Medulla oblongata (tissue), 1 donor: ENCODE data around the gene PEX5L.

Experiments used
- DNase-seq: peaks from one replicate; pipeline ENCODE4 v3.0.0-alpha.2; 2015; ENCODE audit errors: extremely low spot score

Gene PEX5L

DNA sequence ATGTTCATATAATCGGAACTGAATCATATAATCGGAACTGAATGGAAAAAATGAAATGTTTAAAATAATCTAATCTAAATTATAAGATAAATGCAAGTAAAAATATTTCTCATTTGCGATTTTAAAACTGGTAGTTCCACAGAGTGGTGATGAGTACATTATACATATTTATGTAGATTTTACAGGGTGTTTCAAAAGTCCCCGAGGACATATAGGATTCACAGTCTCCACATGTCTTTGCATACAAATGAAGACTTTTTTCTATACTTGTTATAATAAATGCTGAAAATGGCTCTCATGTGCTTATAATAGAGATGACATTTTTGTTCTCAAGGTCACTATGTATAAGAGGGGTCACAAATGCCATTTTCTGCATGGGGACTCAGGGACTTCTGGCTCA, 139.5 kb downstream of the PEX5L start:
- DNase-seq, result no peak

DNA sequence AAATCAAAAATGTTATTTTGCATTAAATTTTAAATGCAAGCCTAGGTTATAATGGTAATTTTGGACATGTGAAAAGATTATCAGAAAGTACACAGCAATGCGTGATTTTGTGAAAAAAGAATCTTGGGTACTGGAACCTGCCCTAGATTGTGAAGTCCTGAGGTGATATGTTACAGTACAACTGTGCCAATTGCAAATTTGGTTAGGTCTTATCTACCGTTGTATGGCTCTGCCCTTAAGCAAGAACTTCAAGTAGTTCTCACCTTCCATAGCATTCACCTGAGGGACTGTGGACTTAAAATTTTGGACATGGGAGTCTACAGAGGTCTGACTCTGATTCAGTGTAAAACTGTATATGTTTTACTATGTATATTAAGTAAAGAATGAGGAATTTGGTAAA, 140.2 kb downstream of the PEX5L start:
- DNase-seq, result no peak

DNA sequence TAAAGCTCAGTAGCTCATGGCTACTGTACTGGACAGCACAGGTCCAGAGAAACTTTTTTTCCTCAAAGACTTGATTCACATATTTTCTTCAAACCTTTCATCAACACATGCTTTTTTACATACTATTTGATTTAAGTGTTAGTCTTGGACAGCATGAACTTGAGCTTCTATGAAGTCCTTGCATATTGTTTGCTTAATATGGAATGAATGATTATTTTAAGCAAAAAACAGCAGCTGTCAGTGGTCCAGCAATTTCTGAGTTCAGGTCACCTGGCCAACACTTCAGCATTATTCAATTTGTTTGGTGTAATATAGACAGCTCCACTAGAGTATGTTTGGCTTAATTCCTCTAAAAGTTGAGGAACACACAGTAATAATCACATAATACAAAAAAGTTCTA, 141.4 kb downstream of the PEX5L start:
- no peak for DNase-seq

DNA sequence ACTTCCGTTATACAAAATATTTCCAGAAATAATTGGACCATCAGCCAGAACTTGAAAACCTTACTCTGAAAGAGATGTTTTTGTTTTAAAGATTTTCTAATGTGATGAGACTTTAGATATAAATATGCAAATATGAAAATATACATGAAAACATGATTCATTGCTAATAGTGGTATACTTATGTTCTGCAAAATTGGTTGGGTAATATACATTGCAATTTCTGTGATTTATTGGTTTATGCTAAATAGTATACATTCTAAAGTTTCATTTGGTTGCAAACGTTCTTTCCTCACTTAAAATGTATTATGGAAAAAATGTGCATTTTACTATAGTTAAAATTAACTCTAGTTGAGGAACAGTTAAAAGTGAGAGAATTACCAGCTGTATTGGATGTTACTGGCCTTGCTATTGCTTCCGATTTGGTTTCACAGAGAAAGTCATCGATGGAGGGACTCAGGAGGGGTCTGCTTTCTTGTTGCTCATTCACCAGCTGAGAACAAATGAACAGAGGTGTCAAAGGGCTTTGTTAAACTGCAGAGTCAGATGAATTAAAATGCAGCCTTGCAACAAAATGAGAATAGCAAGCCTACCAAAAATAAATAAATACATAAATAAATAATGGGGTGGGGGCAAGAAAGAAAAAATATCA, 149.3 kb downstream of the PEX5L start:
- DNase-seq, result no peak

DNA sequence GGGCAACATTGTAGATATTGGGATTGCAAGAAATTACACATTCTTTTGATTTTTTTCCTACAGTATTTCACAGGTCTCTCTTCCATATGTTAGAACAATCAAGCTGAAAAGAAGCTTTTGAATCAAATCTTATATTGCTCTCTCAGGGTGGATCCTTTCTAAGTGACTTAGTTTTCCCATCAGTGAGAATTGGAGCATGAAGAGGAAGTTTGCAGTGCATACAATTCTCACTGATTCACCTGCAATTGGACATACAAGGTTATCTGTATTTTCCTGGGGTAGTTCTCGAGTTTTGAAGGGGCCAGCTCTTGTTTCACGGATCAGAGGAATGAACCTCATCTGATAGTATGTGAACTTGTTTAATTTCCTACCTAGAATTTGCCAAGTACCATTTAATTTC, 150.8 kb downstream of the PEX5L start:
- no peak for DNase-seq

DNA sequence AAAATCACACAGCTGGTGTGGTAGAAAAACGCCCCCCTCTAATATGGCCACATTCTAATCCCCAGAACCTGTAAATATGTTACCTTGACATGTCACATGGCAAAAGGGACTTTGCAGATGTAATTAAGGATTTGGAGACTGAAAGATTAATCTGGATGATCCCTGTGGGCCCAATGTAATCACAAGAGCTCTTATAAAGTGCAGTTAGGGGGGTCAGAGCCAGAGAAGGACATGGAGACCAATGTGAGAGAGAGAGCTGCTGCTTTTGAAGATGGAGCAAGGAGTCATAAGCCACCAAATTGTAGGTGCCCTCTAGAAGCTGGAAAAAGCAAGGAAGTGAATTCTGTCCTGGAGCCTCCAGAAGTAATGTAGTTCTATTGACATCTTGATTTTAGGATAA, 152.6 kb downstream of the PEX5L start:
- DNase-seq, result no peak

DNA sequence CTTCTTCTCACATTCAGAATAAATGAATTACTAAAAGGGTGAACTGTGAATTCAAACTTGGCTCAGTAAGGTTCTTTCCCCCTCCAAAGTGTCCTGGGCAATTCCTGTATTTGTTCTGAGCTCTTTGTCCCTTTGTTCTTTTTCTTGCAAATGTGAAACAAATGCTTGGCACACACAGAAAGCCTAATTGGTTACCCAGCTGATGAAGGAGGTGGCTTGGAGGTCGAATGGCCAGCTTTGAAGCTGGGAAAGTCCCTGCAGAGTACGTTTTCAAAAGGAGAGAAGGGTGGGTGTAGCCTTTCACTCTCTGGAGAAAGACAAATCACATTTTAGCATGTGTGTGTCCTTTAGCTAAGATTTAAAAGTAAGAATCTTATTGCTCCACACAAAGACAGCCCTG, 154.4 kb downstream of the PEX5L start:
- DNase-seq, result peak; percentile 34

DNA sequence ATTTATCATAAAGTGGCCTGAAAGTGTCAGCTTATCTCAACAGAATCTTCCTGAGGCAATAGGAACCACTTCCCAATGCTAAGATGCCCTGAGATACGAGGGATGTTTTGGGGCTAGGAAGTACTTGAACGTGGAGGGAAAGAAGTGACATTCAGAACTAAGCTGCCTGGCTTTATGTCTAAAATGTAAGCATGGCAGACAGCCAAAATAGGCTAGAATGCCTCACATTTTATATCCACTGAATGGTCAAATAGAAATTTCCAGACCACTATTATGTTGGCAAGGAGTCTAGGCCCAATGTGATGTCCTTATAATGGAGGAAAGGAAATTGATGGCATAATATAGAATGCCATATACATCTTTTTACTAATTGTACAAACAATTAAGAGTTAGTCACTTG, 154.9 kb downstream of the PEX5L start:
- no peak for DNase-seq

DNA sequence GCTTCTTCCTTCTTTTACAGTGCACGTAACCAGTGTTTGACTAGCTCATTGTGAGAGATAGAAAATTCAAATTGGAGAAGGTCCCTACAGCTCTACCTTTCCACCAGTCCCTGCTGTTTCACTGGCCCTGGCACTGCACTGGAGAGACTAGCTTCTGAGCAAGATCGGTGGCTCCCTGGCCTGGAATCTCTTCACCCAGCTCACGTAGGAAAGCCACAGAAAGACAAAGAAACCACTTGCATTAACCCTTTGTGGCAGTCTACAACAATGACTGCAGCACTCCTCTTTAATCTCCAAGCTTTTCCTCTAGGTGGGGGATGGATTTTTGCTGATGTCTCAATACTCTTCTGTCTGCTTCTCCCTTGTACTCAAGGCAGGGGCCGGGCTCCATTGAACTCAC, 155.9 kb downstream of the PEX5L start:
- no peak for DNase-seq

DNA sequence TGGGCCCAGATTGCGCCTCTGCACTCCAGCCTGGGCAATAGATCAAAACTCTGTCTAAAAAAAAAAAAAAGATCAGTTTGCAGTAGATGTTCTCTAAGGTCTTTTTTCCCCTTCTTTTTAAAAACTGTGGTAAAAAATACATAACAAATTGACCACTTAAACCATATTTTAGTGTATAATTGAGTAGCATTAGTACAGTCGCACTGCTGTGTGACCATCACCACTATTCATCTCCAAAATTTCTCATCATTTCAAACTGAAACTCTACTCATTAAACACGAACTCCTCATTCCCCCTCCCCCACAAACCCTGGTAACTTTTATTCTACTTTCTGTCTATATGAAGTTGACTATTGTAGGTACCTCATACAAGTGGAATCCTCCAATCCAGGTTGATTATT, 160.3 kb downstream of the PEX5L start:
- DNase-seq, result no peak

DNA sequence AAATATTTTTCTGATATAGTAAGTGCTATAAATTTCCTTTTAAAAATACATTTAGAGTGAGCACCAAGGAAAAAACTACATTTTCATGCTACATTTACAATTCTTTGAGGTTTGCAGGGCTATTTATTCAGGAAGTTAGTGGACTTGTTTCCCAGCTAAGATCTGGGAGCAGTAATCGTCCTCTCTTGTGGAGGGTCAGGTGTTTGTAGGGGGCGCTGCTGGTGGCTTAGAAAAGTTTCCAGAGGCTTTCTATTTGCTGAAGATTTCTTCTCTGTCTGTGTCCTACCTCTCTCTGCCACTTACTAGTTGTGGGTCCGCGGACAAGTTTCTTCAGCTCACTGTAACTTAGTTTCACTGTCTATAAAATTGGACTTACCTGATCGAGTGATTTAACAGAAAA, 163.9 kb downstream of the PEX5L start:
- no peak for DNase-seq

DNA sequence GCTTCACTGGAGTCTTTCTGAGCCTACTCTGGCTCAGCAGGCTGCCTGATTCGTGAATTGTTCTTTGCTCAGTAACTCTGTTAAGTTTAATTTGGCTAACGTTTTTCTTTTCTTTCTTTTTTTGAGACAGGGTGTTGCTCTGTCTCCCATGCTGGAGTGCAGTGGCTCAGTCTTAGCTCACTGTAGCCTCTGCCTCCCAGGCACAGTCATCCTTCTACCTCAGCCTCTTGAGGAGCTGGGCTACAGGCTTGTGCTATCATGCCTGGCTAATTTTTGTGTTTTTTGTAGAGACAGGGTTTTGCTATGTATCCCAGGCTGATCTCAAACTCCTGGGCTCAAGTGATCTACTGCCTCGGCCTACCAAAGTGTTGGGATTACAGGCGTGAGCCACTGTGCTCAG, 165.0 kb downstream of the PEX5L start:
- no peak for DNase-seq

DNA sequence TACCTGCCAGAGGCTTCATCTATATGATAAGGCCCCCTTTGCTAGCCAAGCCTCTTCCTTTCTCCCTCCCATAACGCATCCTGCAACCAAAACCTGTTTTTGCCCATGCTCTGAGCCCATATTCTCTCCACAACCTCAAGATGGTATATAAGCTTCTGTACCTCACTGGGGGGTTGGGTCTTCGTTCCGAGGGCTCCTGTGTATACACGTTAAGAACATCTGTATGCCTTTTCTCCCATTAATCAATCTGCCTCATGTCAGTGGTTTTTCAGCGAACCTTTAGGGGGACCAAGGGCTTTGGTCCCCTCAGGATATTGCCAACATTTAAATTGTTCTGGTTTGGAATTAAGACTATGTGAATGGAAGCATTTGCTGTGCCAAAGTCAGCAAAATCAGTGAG, 168.0 kb downstream of the PEX5L start:
- DNase-seq, result no peak

DNA sequence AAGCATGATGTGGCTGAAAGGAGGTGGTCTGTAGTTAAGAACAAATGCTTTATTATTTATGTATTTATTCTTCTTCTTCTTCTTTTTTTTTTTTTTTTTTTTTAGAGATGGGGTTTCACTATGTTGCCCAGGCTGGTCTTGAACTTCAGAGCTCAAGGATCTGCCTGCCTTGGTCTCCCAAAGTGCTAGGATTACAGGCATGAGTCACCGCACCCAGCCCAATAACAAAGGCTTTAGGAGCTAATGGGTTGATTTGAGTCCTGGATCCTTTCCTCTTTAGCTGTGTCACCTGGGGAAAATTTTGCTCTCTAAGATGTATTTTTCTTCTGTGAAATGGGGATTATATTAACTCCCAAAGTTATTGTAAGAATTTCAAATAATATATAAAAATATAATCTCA, 168.8 kb downstream of the PEX5L start:
- DNase-seq, result no peak

DNA sequence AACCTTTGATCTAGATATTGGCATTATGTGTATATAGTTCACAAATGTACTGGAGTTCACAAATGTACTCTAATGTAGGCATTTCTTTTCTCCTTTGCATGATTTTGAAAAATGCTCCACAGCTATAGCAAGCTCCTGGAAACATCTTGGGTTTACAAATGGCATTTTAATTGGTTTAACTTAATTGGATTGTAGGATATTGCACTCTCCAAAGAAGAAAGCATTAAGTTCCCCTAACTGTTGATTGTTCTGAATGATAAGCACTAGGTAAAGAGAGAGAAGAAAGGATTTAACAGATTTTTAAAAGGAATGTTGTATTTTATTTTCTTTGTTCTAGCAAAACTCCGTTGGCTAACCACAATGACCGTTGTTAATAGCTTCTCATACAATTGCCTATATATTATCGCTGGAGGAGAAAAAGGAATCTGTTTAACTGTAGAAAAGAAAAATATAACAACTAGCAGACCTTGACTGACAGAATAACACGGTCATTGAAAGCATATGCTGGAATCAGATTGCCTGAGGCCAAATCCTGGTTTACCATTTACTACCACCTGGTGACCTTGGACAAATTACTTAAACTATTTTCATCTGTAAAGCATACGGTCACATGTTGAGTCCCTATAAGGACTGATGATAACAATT, 170.8 kb downstream of the PEX5L start:
- no peak for DNase-seq

DNA sequence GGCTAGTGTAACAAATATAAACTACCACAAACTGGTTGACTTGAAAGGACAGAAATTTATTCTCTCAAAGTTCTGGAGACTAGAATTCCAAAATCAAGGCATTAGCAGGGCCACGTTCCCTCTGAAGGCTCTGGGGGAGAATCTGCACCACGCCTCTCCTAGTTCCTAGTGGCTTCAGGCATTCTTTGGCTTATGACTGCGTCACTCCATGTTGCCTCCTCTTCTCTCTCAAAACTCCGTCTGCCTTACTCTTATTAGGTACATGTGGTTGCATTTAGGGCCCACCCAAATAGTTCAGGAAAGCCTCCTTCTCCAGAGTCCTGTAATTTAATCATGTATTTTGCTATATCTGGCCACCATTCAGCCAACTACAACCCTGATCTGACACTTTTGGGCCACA, 174.8 kb downstream of the PEX5L start:
- DNase-seq, result no peak

DNA sequence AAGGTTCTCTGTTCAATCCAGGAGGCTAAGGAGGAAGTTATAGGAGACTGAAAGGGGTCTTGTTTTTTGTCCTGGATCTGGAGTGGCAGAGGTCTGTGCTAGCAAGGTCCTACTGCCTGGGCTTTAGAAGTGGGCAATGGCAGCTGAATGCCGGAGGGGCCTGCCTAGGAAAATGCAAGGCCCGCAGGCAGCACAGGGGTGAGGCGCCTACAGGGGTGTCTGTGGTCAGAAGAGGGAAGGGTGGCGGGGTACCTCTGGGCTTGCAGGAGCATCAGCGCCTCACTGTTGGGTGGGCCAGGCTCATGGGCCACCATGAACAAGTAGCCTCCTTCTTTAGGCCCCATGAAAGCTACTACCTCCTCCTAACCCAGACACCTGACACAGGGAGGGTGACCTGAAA, 175.4 kb downstream of the PEX5L start:
- no peak for DNase-seq

DNA sequence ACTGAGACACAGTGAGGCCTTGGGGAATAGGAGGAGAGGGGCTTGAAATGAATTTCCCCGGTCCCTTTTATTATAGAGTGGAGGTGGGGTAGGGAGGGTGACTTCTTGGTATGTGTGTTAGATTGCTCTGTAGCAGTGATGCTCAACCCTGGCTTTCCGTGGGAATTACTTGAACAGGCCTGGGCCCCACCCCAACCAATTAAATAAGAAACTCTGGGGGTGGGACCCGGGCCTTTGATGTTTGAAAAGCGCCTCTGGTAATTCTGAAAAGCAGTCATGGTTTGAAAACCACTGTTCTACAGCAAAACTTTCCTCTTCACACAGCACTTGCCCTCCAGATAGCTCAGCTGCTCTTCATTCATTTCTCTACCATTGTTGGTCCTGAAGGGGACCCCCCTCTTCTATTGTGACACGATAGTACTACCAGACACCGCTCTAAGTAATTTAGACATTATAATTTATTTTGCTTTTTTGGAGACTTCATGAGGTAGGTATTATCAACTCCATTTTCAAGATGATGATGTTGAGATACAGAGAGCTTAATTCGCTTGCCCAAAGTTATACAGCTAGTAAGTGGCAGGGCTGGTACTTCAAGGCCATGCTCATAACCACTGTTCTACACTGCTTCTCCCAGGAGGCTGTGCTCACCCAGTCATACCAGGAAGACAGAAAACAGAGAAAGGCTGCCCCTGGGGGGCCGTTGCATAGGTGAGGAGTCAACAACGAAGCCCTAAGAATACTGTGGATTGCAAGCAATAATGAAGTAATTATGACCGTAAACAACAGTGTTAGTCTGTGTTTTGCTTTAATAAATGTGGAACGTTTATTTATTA, 176.2 kb downstream of the PEX5L start:
- no peak for DNase-seq

DNA sequence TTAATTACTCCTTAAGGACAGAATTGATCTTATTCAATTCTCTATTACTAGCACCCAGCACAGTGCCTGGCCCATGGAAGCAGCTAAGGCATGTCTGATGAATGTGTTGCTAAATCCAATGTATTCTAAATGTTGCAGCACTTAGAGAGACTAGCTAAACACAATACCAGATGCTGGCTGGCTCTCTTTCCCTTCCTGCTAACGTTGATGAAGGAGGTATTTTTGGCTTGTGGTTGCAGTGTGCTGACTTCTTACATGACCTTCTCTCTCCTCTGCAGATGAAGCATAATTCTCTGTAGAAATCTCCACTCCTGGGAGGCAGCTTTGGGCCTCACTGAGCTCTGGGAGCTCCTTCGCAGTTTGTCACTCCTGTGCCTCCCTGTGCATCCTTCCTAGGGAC, 183.6 kb downstream of the PEX5L start:
- DNase-seq, result no peak

DNA sequence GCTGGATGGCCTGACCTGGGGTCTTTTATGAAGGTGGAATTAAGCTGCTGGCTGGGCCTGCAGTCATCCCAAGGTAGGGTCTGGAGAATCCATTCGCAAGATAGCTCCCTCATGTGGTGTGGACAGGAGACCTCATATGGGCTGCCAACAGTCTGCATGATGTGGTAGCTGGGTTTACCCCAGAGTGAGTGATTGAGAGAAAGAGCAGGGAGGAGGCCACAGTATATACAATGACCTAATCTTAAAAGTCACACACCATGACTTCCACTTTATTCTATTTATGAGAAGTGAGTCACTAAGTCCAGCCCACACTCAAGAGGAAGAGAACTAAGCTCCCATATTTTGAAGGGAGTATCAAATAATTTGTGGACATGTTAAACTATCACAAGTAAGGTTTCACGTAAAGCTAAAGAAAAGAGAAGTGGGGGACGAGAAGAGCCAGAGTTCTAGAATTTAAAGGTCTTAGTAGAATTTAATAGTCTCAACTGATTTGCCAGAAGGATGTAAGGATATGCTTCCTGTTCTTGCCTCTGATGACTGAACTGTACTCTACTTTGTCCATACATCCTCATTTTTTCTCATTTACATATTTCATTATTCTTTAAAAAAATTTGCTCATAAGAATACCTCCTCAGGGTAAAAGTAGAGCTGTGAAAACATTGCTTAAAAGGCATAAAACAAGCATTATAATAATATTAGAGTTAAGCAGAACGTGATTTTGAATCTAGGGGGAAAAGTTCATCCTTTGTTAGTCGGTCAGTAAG, 184.4 kb downstream of the PEX5L start:
- no peak for DNase-seq

DNA sequence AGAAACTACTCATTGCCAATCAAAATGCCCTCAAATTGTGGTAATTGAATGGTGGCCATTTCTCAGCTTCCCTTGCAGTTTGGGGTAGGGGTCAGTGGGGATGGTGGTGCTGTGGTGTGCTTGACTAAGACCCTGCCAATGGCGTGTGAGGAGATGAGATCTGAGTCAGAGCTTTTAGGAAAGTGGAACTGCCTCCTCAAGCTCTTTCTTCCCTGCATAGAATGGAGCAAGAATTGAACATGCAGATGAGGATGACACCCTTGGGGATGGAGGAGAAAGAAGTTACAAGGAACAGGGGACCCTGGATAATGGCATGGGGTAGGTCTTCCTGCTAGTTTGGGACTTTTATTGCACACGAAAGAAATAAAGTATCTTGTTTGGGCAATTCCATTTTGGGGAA, 188.0 kb downstream of the PEX5L start:
- no peak for DNase-seq

DNA sequence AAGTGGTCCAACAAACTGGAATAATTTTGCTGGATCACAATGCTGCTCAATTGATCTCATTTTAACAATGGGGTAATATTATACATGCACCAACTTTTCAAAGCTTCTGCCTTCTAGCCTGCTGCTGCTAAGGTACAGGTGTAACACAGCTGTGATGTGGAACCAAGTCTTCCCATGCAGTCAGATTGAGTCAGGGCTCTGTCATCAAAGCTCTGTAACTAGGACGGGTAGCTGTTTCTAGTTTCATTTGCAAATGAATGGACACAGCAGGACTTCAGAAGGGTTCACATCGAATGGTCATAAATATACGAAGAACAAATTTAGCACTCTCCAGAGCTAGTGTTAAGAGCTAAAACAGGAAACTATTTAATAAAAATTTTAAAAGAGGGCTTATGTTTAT, 194.7 kb downstream of the PEX5L start:
- no peak for DNase-seq
